ENCODE results near the gene CTRB1.

DNA sequence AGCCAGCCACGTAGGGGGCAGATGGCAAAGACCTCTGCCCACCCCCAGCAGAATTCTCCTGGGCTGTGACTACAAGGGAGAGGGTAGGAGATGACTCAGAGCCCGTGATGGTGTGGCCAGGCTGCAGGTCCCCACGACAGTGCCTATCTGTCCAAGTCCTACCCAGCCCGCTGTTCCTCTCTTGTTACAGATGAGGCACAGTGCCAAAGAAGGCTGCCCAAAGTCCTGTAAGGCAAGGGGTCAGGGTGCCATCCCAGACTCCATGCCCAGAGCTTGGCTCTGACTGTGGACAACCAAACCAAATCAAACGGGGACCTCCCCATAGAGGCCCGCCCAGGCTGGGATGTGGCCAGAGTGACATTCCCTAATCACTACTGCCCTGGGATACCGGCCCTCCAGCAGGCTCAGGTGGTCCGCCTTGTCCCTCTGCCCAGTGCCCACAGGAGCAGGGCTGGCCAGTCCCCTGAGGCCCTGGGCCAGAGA lies 45.2 kb downstream of the CTRB1 start:
- no peak for TF ChIP-seq POLR2A (IDR thresholded peaks at IDR 0.05)
- TF ChIP-seq, protein P1, sequence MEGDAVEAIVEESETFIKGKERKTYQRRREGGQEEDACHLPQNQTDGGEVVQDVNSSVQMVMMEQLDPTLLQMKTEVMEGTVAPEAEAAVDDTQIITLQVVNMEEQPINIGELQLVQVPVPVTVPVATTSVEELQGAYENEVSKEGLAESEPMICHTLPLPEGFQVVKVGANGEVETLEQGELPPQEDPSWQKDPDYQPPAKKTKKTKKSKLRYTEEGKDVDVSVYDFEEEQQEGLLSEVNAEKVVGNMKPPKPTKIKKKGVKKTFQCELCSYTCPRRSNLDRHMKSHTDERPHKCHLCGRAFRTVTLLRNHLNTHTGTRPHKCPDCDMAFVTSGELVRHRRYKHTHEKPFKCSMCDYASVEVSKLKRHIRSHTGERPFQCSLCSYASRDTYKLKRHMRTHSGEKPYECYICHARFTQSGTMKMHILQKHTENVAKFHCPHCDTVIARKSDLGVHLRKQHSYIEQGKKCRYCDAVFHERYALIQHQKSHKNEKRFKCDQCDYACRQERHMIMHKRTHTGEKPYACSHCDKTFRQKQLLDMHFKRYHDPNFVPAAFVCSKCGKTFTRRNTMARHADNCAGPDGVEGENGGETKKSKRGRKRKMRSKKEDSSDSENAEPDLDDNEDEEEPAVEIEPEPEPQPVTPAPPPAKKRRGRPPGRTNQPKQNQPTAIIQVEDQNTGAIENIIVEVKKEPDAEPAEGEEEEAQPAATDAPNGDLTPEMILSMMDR (IDR thresholded peaks at IDR 0.05), result no peak
